Testis (tissue), 2 donors: Measurements from ENCODE around the gene NEK2.

Experiments used
- POLR2A ChIP-seq: fragments of 450-650 bp; IDR thresholded peaks from one replicate; pipeline ENCODE4 v1.6.1; 2017; ENCODE audit warnings: antibody characterized with exemption, mild to moderate bottlenecking, moderate library complexity
- TF ChIP-seq, protein P1 (sequence below), 3 experiments: fragments of 450-650 bp in 2 of 3; fragments of 200-600 bp in 1 of 3; sonication (generic) in 1 of 3; IDR thresholded peaks; one replicate each; pipeline ENCODE4 v1.5.1; 2016 to 2019; ENCODE audit warnings: antibody characterized with exemption in 3 of 3, mild to moderate bottlenecking in 2 of 3, moderate library complexity in 1 of 3

DNA sequence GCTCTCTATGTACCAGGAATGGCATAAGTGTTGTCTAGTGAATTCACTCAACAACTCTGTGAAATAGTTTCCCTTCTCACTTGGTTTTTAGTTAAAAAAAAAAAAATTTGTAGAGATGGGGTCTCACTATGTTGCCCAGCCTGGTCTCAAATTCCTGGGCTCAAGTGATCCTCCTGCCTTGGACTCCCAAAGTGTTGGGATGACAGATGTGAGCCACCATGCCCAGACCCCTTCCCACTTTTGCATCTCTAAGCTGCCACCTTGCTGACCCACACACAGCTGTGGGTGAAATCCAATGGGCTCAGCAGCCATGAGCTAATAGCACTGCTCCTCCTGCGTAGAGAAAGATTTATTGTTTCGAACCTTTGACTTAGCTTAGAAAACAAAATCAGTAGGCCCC, 33.5 kb downstream of the NEK2 start:
- TF ChIP-seq, protein P1, sequence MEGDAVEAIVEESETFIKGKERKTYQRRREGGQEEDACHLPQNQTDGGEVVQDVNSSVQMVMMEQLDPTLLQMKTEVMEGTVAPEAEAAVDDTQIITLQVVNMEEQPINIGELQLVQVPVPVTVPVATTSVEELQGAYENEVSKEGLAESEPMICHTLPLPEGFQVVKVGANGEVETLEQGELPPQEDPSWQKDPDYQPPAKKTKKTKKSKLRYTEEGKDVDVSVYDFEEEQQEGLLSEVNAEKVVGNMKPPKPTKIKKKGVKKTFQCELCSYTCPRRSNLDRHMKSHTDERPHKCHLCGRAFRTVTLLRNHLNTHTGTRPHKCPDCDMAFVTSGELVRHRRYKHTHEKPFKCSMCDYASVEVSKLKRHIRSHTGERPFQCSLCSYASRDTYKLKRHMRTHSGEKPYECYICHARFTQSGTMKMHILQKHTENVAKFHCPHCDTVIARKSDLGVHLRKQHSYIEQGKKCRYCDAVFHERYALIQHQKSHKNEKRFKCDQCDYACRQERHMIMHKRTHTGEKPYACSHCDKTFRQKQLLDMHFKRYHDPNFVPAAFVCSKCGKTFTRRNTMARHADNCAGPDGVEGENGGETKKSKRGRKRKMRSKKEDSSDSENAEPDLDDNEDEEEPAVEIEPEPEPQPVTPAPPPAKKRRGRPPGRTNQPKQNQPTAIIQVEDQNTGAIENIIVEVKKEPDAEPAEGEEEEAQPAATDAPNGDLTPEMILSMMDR (IDR thresholded peaks at IDR 0.05), result no peak
- no peak for TF ChIP-seq POLR2A
